Peyer's patch (tissue), 4 donors: ENCODE data around the gene ARF4.

ENCODE experiments used
- POLR2A ChIP-seq, 2 donors: fragments of 450-650 bp; IDR thresholded peaks; one replicate each; pipeline ENCODE4 v1.5.1; 2017; ENCODE audit warnings: antibody characterized with exemption in 2 of 2, mild to moderate bottlenecking in 2 of 2, moderate library complexity in 2 of 2
- TF ChIP-seq, protein P1 (sequence below), 6 experiments: fragments of 450-650 bp in 4 of 6; fragments of 200-600 bp in 2 of 6; sonication (generic) in 1 of 6; IDR thresholded peaks; one replicate each; pipeline ENCODE4 v1.5.1; 2017 to 2019; ENCODE audit warnings: antibody characterized with exemption in 6 of 6, mild to moderate bottlenecking in 3 of 6, moderate library complexity in 1 of 6

DNA sequence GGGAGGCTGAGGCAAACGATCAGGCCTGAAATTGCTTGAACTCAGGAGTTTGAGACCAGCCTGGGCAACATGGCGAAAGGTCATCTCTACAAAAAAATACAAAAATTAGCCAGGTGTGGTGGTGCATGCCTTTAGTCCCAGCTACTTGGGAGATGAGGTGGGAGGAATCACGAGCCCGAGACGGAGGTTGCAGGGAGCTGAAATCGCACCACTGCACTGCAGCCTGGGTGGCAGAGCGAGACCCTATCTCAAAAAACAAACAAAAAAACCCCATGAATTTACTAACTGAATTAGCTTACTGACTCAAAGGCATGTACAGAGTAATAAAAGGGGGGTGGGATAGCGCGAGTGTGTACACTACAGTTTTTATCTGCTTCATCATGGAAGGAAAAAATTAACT lies 19.3 kb downstream of the ARF4 start:
- TF ChIP-seq, protein P1, sequence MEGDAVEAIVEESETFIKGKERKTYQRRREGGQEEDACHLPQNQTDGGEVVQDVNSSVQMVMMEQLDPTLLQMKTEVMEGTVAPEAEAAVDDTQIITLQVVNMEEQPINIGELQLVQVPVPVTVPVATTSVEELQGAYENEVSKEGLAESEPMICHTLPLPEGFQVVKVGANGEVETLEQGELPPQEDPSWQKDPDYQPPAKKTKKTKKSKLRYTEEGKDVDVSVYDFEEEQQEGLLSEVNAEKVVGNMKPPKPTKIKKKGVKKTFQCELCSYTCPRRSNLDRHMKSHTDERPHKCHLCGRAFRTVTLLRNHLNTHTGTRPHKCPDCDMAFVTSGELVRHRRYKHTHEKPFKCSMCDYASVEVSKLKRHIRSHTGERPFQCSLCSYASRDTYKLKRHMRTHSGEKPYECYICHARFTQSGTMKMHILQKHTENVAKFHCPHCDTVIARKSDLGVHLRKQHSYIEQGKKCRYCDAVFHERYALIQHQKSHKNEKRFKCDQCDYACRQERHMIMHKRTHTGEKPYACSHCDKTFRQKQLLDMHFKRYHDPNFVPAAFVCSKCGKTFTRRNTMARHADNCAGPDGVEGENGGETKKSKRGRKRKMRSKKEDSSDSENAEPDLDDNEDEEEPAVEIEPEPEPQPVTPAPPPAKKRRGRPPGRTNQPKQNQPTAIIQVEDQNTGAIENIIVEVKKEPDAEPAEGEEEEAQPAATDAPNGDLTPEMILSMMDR (IDR thresholded peaks at IDR 0.05): no peak
- no peak for TF ChIP-seq POLR2A (IDR thresholded peaks at IDR 0.05)
